Upper lobe of right lung (tissue), 1 donor: Measurements from ENCODE around the gene LAMC1. TPM values are rescaled to one million over a fixed set of nuclear protein-coding genes. Genes with fewer than 3 reads are reported as not detected.
"Not testable (repeated sequence)": the region's sequence is repeated elsewhere in the genome, so short reads cannot be mapped to it uniquely, and the experiment has no call there.

ENCODE experiments used
- ATAC-seq: fragments of 200-7000 bp; cut with Tn5 transposase; one replicate; pipeline ENCODE4 v1.9.1; 2020; ENCODE audit warnings: mild to moderate bottlenecking, moderate library complexity
- DNase-seq: peaks from one replicate; pipeline ENCODE4 v3.0.0-alpha.2; 2020
- H3K27ac ChIP-seq: fragments of 200-600 bp; one replicate; pipeline ENCODE4 v1.8.0; 2022
- H3K27me3 ChIP-seq: fragments of 200-600 bp; one replicate; pipeline ENCODE4 v1.8.0; 2022; ENCODE audit warnings: mild to moderate bottlenecking
- H3K36me3 ChIP-seq: fragments of 200-600 bp; one replicate; pipeline ENCODE4 v1.8.0; 2022
- H3K4me1 ChIP-seq: fragments of 200-600 bp; one replicate; pipeline ENCODE4 v1.8.0; 2022
- H3K4me3 ChIP-seq: fragments of 200-600 bp; one replicate; pipeline ENCODE4 v1.8.0; 2022; ENCODE audit warnings: mild to moderate bottlenecking
- H3K9me3 ChIP-seq: fragments of 200-600 bp; one replicate; pipeline ENCODE4 v1.8.0; 2022
- intact Hi-C: fragments of 100-400 bp; cut with DNase I; formaldehyde crosslinking; loops from one replicate; pipeline ENCODE4 v1.11.0; 2022
- total RNA-seq: library from RNA; stranded (reverse); fragmentation: NEBNext Ultra II Directional; extraction: Animal tissue kit (Norgen Biotek cat#: 25700); gene quantifications from one replicate; pipeline ENCODE4 v1.2.1, GENCODE V29; 2021
- TF ChIP-seq, protein P1 (sequence below): fragments of 200-600 bp; IDR thresholded peaks from one replicate; pipeline ENCODE4 v1.8.0; 2022; ENCODE audit warnings: antibody characterized with exemption
- donor health status: DM: no; HTN: yes; CAD: no; lungs with severe emphysema.

LAMC1 gene
- total RNA-seq, 1 donor from 2014 or later: 120 TPM

GRCh38 chr1:183144752-183145151 lies 121.5 kb downstream of the LAMC1 start:
- ATAC-seq (no peak), DNase-seq (no peak)
- peaks cover 32% of the 10 kb centered on the region for H3K36me3 ChIP-seq
- no peak overlapping the region for H3K27ac ChIP-seq
- H3K4me1 ChIP-seq: peaks cover 7% of the 10 kb centered on the region
- intact Hi-C loops: no loop called here
- H3K27me3 ChIP-seq: no peaks in the 10 kb centered on the region
- H3K9me3 ChIP-seq: no peaks in the 10 kb centered on the region
- no peak overlapping the region for H3K4me3 ChIP-seq
- TF ChIP-seq, protein P1, sequence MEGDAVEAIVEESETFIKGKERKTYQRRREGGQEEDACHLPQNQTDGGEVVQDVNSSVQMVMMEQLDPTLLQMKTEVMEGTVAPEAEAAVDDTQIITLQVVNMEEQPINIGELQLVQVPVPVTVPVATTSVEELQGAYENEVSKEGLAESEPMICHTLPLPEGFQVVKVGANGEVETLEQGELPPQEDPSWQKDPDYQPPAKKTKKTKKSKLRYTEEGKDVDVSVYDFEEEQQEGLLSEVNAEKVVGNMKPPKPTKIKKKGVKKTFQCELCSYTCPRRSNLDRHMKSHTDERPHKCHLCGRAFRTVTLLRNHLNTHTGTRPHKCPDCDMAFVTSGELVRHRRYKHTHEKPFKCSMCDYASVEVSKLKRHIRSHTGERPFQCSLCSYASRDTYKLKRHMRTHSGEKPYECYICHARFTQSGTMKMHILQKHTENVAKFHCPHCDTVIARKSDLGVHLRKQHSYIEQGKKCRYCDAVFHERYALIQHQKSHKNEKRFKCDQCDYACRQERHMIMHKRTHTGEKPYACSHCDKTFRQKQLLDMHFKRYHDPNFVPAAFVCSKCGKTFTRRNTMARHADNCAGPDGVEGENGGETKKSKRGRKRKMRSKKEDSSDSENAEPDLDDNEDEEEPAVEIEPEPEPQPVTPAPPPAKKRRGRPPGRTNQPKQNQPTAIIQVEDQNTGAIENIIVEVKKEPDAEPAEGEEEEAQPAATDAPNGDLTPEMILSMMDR: no peak

- peaks cover 21% of the 10 kb centered on the region for H3K36me3 ChIP-seq
- intact Hi-C loops: no loop called here
- H3K4me3 ChIP-seq: no peak overlapping the region
- no peaks in the 10 kb centered on the region for H3K27me3 ChIP-seq
- TF ChIP-seq, protein P1: no peak
- DNase-seq (no peak), ATAC-seq (no peak)
- no peak overlapping the region for H3K27ac ChIP-seq
- peaks cover 3% of the 10 kb centered on the region for H3K4me1 ChIP-seq
- H3K9me3 ChIP-seq: no peaks in the 10 kb centered on the region
These were observed 124.5 kb downstream of the LAMC1 start for GRCh38 chr1:183147735-183148134.

DNA sequence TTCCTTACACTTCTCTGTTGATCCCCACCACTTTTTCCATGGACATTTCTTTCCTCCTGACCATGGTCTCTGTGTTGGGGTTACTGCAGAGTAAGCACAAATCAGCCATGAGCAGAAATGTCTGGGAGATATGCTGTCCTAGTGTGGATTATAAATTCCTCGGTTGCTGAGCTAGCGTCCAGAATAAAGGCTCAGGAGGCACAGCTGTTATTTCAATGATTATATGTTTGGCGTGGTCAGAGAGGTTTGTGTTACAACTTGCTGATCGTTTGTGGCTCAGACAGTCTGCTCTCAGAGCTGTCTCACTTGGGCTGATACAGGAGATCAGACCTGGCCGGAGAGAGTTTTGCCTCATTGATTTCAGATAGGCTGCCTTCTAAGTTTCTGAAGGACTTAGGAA lies 125.4 kb downstream of the LAMC1 start:
- no peaks in the 10 kb centered on the region for H3K27me3 ChIP-seq
- H3K27ac ChIP-seq: peak overlapping the region; percentile 17
- TF ChIP-seq, protein P1: no peak
- no peaks in the 10 kb centered on the region for H3K9me3 ChIP-seq
- intact Hi-C loops: no loop called here
- H3K4me3 ChIP-seq: no peak overlapping the region
- H3K4me1 ChIP-seq: peaks cover 3% of the 10 kb centered on the region
- ATAC-seq (no peak), DNase-seq (no peak)
- H3K36me3 ChIP-seq: peaks cover 12% of the 10 kb centered on the region

- ATAC-seq: no peak
- no peaks in the 10 kb centered on the region for H3K9me3 ChIP-seq
- no peak overlapping the region for H3K4me3 ChIP-seq
- intact Hi-C loops: no loop called here
- DNase-seq: no peak
- H3K4me1 ChIP-seq: peaks cover 3% of the 10 kb centered on the region
- no peaks in the 10 kb centered on the region for H3K27me3 ChIP-seq
- no peak overlapping the region for H3K27ac ChIP-seq
- peaks cover 5% of the 10 kb centered on the region for H3K36me3 ChIP-seq
- TF ChIP-seq, protein P1: no peak
These were observed 126.1 kb downstream of the LAMC1 start for GRCh38 chr1:183149273-183149672.

DNA sequence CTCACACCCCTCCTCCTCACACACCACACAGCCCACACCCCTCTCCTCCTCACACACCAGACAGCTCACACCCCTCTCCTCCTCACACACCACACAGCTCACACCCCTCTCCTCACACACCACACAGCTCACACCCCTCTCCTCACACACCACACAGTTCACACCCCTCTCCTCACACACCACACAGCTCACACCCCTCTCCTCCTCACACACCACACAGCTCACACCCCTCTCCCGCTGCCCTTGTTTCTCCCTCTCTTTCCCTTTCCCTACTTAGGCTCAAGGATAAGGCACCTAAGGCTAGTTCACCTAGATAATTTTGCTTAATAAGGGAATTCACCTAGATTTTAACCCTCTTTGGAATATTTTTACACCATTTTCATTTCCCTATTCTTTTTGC lies 126.8 kb downstream of the LAMC1 start:
- DNase-seq, intact Hi-C loops, H3K27me3 ChIP-seq, H3K4me1 ChIP-seq, H3K36me3 ChIP-seq, H3K27ac ChIP-seq, H3K4me3 ChIP-seq, H3K9me3 ChIP-seq, ATAC-seq: not testable (repeated sequence)

DNA sequence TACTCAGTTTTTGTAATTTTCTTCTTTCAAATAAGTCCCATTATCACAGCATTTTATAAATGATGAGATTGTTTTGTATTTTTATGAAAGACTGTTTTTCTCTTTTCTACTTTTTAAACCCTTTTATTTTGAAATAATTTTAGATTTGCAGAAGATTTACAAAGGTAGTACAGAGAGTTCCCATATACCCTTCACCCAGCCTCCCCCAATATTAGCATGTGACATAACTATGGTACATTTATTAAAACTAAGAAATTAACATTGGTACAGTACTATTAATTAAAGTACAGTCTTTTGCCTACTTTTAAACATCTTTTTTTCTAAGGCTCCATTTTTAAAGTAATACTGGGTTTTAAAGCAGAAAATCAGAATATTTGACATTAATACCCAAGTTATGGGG lies 127.2 kb downstream of the LAMC1 start:
- Histone ChIP-seq H3K4me1 (peaks cover 3% of the 10 kb centered on the region), H3K27ac (no peak overlapping the region), H3K27me3 (no peaks in the 10 kb centered on the region), H3K4me3 (no peak overlapping the region), H3K9me3 (no peaks in the 10 kb centered on the region), H3K36me3 (no peaks in the 10 kb centered on the region)
- DNase-seq: no peak
- ATAC-seq: no peak
- TF ChIP-seq, protein P1: no peak
- intact Hi-C loops: no loop called here
